ENCODE data around the gene EXO1. TPM values are rescaled to one million over a fixed set of nuclear protein-coding genes. Genes with fewer than 3 reads are reported as not detected.

The EXO1 gene
- 1.2 and 1.6 TPM in 2 replicates for total RNA-seq
- 0.79 TPM for total RNA-seq (2013)
- 0.50 and 0.73 TPM in 2 replicates for polyA plus RNA-seq
- polyA minus RNA-seq = 0.69 and 0.78 TPM in 2 replicates

DNA sequence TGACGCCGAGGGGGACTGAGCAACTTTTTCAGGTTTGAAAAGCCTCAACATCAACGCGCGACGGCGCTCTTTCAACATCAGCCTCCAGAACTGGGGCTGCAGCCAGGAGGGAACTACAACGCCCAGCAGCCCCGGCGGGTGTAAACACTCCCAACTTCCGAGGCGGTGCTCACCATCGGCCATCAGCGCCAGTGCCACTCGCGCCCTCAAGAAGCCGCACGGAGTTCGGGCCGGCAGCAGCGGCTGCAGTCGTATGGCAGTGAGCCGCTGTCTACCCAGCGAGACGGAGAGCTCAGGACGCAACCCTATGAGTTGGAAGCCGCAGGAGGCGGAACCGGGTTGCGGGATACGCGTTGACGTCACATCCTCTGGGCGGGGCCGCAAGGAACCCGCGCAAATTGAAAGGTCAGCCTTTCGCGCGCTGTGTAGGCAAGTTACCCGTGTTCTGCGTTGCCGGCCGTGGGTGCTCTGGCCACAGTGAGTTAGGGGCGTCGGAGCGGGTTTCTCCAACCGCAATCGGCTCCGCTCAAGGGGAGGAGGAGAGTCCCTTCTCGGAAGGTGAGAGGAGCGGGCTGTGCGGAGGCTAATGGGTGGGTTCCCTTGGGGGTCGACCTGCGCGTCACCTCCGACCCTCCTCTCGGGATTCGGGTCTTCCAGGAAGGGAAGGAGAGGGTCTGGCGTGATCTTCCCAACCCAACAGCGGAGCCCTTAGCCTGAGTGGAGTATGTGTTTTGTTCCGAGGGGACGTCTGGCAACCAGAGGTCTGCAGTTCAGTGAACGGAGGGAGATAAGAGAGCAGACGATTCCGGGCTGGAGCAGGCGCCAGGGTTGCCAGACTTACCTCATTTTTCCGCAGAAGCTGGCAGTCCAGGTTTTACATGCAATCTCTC is at the start of gene EXO1:
TSS of gene EXO1 (plus strand) at position 409 of the 890 bp plus-strand sequence. CDS start 2,222 bp downstream, outside the sequence.
- Mint-ChIP-seq H3K4me3 (peak within 1 kb of the TSS; percentile 99), H3K27me3 (no peaks in the 10 kb centered on the region), H3K9me3 (ENCODE audit: insufficient read depth) (no peaks in the 10 kb centered on the region), H3K27ac (peak within 1 kb of the TSS; percentile 99), H3K4me1 (peaks cover 17% of the 10 kb centered on the region)
- Histone ChIP-seq H3K4me3 (ENCODE audit: control extremely low read depth in 1 of 5, extremely low read depth in 1 of 5, insufficient read depth in 1 of 5, low read depth in 2 of 5, low read length in 4 of 5) (peak within 1 kb of the TSS; percentile 73 to 98 (median 95)), H3K4me1 (ENCODE audit: control insufficient read depth in 2 of 2, insufficient read depth in 2 of 2, low read length in 2 of 2) (peaks cover 9 to 12% of the 10 kb centered on the region in 2 donors), H3K79me2 (ENCODE audit: control insufficient read depth, insufficient read depth, low read length) (no peaks in the 10 kb centered on the region), H3K27ac (ENCODE audit: low read length in 2 of 2) (peak within 1 kb of the TSS; percentile 92 to 97), H3K4me2 (replicated peaks; ENCODE audit: low read depth, low read length, poor library complexity, severe bottlenecking) (peak within 1 kb of the TSS; percentile 85), H3K36me3 (replicated peaks in 1 of 2; ENCODE audit: control extremely low read depth in 1 of 2, control insufficient read depth in 1 of 2, extremely low read depth in 1 of 2, insufficient read depth in 2 of 2, low read length in 1 of 2) (no peaks in the 10 kb centered on the region), H4K20me1 (ENCODE audit: control insufficient read depth, insufficient read depth, low read length, poor library complexity, severe bottlenecking) (no peaks in the 10 kb centered on the region), H3K9ac (ENCODE audit: low read length) (peak within 1 kb of the TSS; percentile 90), H2AFZ (ENCODE audit: insufficient read depth, low read depth, low read length, poor library complexity, severe bottlenecking) (peak within 1 kb of the TSS; percentile 99), H3K27me3 (replicated peaks in 1 of 4; ENCODE audit: control extremely low read depth in 1 of 4, control insufficient read depth in 3 of 4, insufficient read depth in 4 of 4, low read length in 3 of 4) (no peaks in the 10 kb centered on the region), H3K9me3 (ENCODE audit: control extremely low read depth in 1 of 3, control insufficient read depth in 2 of 3, insufficient read depth in 1 of 3, low read length in 2 of 3) (no peaks in the 10 kb centered on the region)
- under 1% methylated on average over 68 of the region's 68 CpGs for WGBS (ENCODE audit: insufficient coverage)
- CTCF ChIA-PET = interaction anchor here (1.0 to 2.0 kb wide), 7 partner anchors 13 to 312 kb away, joined by 3 to 7 read pairs (median 4); partner anchors contain the start of genes CHML, MAP1LC3C and OPN3
- TF ChIP-seq, protein P1, sequence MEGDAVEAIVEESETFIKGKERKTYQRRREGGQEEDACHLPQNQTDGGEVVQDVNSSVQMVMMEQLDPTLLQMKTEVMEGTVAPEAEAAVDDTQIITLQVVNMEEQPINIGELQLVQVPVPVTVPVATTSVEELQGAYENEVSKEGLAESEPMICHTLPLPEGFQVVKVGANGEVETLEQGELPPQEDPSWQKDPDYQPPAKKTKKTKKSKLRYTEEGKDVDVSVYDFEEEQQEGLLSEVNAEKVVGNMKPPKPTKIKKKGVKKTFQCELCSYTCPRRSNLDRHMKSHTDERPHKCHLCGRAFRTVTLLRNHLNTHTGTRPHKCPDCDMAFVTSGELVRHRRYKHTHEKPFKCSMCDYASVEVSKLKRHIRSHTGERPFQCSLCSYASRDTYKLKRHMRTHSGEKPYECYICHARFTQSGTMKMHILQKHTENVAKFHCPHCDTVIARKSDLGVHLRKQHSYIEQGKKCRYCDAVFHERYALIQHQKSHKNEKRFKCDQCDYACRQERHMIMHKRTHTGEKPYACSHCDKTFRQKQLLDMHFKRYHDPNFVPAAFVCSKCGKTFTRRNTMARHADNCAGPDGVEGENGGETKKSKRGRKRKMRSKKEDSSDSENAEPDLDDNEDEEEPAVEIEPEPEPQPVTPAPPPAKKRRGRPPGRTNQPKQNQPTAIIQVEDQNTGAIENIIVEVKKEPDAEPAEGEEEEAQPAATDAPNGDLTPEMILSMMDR (IDR thresholded peaks at IDR 0.05) = peak; percentile 47
- TF ChIP-seq EZH2 (IDR thresholded peaks at IDR 0.05; ENCODE audit: borderline replicate concordance, insufficient read depth, low read depth, low read length, poor library complexity, severe bottlenecking) = no peak
- ATAC-seq (ENCODE audit: low read depth) = peak; percentile 98
- POLR2A ChIA-PET = interaction anchor here (0.7 kb wide), 1 partner anchor 208 kb away, joined by 3 read pairs; the partner anchor contains the start of genes CHML and OPN3
- intact Hi-C loops (cut with micrococcal nuclease) = loop anchor here (1.0 to 10.0 kb wide), 5 partner anchors 208 to 1407 kb away; partner anchors contain the start of genes CEP170, CHML, FH and OPN3
- peak; percentile 96 for DNase-seq

All from B cell (primary cell).